Measurements from ENCODE around the gene DUSP23.

DUSP23 gene

GRCh38 chr1:159786966-159787365 is 6.2 kb downstream of the DUSP23 start:
- DNase-seq: no peak

GRCh38 chr1:159790237-159790917 is 9.6 kb downstream of the DUSP23 start:
- DNase-seq: peak in 1 of 2 experiments; percentile 38

- DNase-seq: no peak
Observed at GRCh38 chr1:159791031-159791430, 10.3 kb downstream of the DUSP23 start.

GRCh38 chr1:159791461-159791860 is 10.7 kb downstream of the DUSP23 start:
- no peak for DNase-seq

GRCh38 chr1:159795534-159795933 is 14.8 kb downstream of the DUSP23 start:
- DNase-seq: no peak

- DNase-seq: peak; percentile 73 to 80
Observed at GRCh38 chr1:159798893-159799292, 18.1 kb downstream of the DUSP23 start.

- DNase-seq: no peak
Observed at GRCh38 chr1:159799446-159799985, 18.8 kb downstream of the DUSP23 start.

GRCh38 chr1:159800177-159800930 is 19.6 kb downstream of the DUSP23 start:
- no peak for DNase-seq

GRCh38 chr1:159802111-159802510 is 21.3 kb downstream of the DUSP23 start, which contains the start of gene FCRL6:
Gene FCRL6, plus strand, starts transcription at chr1:159802360. Its CDS starts 65 bp downstream, at chr1:159802425.
- no peak for DNase-seq

GRCh38 chr1:159803956-159804689 is 23.4 kb downstream of the DUSP23 start:
- DNase-seq: no peak

- no peak for DNase-seq
Observed at GRCh38 chr1:159804924-159805323, 24.2 kb downstream of the DUSP23 start.

- DNase-seq: no peak
Observed at GRCh38 chr1:159815926-159816325, 35.2 kb downstream of the DUSP23 start.

GRCh38 chr1:159817276-159818041 is 36.7 kb downstream of the DUSP23 start:
- peak; percentile 70 to 80 for DNase-seq

GRCh38 chr1:159821171-159821867 is 40.6 kb downstream of the DUSP23 start:
- DNase-seq: peak in 1 of 2 experiments; percentile 34

- DNase-seq: peak; percentile 35 to 54
Observed at GRCh38 chr1:159823406-159823805, 42.6 kb downstream of the DUSP23 start.

- no peak for DNase-seq
Observed at GRCh38 chr1:159825564-159825963, 44.8 kb downstream of the DUSP23 start.

GRCh38 chr1:159826441-159827101 is 45.8 kb downstream of the DUSP23 start, which contains the start of gene SLAMF8:
Gene SLAMF8, plus strand, starts transcription at chr1:159826873. Its CDS starts 26 bp downstream, at chr1:159826899.
- DNase-seq: no peak

- DNase-seq: no peak
Observed at GRCh38 chr1:159827102-159827490, 46.3 kb downstream of the DUSP23 start.

GRCh38 chr1:159827549-159827948 is 46.8 kb downstream of the DUSP23 start:
- no peak for DNase-seq

- no peak for DNase-seq
Observed at GRCh38 chr1:159828176-159828575, 47.4 kb downstream of the DUSP23 start.

Data from NCI-H187 (cell line).